ENCODE results near the gene PITPNC1. TPM values are rescaled to one million over a fixed set of nuclear protein-coding genes. Genes with fewer than 3 reads are reported as not detected.
"Not testable (repeated sequence)": the region's sequence is repeated elsewhere in the genome, so short reads cannot be mapped to it uniquely, and the experiment has no call there.

PITPNC1 gene
- total and polyA plus RNA-seq, 2 experiments from 2014 or later: 5.8 to 7.3 TPM

GRCh38 chr17:67492824-67493517 is 115.9 kb downstream of the PITPNC1 start:
- Histone ChIP-seq H3K27me3 (replicated peaks; ENCODE audit: insufficient read depth) (no peaks in the 10 kb centered on the region), H3K4me2 (ENCODE audit: unreplicated experiment) (no peak overlapping the region), H3F3A (ENCODE audit: insufficient read depth) (peaks cover 27% of the 10 kb centered on the region), H3K27ac (no peak overlapping the region), H3K4me1 (ENCODE audit: insufficient read depth) (peaks cover 18% of the 10 kb centered on the region), H3K9me2 (ENCODE audit: insufficient read depth) (no peaks in the 10 kb centered on the region), H3K79me2 (ENCODE audit: insufficient read depth) (peaks cover 73% of the 10 kb centered on the region), H3K36me3 (ENCODE audit: low read depth) (no peaks in the 10 kb centered on the region), H3K9ac (no peak overlapping the region), H3K4me3 (no peak overlapping the region), H2AFZ (no peak overlapping the region), H3K9me3 (ENCODE audit: low read depth) (no peaks in the 10 kb centered on the region), H4K20me1 (ENCODE audit: insufficient read depth) (no peaks in the 10 kb centered on the region)
- no peak for DNase-seq
- WGBS, 2 experiments (ENCODE audit: low coverage in 1 of 2, low lambda C conversion rate in 2 of 2, missing lambda C conversion rate in 2 of 2): 89 to 95% methylated on average over 13 of the region's 13 CpGs
- TF ChIP-seq EZH2phosphoT487 (IDR thresholded peaks at IDR 0.05; ENCODE audit: insufficient read depth, low read depth): no peak
- TF ChIP-seq EZH2 (IDR thresholded peaks at IDR 0.05; ENCODE audit: insufficient read depth, poor library complexity, severe bottlenecking): no peak
- in situ Hi-C loops (cut with MboI): no loop called here

GRCh38 chr17:67493812-67494211 is 116.7 kb downstream of the PITPNC1 start:
- Histone ChIP-seq H3K27ac (no peak overlapping the region), H2AFZ (no peak overlapping the region), H4K20me1 (ENCODE audit: insufficient read depth) (no peaks in the 10 kb centered on the region), H3K79me2 (ENCODE audit: insufficient read depth) (peaks cover 78% of the 10 kb centered on the region), H3K36me3 (ENCODE audit: low read depth) (no peaks in the 10 kb centered on the region), H3K4me2 (ENCODE audit: unreplicated experiment) (no peak overlapping the region), H3K4me1 (ENCODE audit: insufficient read depth) (peaks cover 14% of the 10 kb centered on the region), H3K27me3 (replicated peaks; ENCODE audit: insufficient read depth) (no peaks in the 10 kb centered on the region), H3K9me3 (ENCODE audit: low read depth) (no peaks in the 10 kb centered on the region), H3K9ac (no peak overlapping the region), H3F3A (ENCODE audit: insufficient read depth) (peaks cover 27% of the 10 kb centered on the region), H3K9me2 (ENCODE audit: insufficient read depth) (no peaks in the 10 kb centered on the region), H3K4me3 (no peak overlapping the region)
- DNase-seq: no peak
- TF ChIP-seq EZH2phosphoT487 (IDR thresholded peaks at IDR 0.05; ENCODE audit: insufficient read depth, low read depth) (no peak), EZH2 (IDR thresholded peaks at IDR 0.05; ENCODE audit: insufficient read depth, poor library complexity, severe bottlenecking) (no peak)
- WGBS, 2 experiments (ENCODE audit: low coverage in 1 of 2, low lambda C conversion rate in 2 of 2, missing lambda C conversion rate in 2 of 2): 78 to 79% methylated on average over 4 of the region's 4 CpGs
- in situ Hi-C loops (cut with MboI): no loop called here

DNA sequence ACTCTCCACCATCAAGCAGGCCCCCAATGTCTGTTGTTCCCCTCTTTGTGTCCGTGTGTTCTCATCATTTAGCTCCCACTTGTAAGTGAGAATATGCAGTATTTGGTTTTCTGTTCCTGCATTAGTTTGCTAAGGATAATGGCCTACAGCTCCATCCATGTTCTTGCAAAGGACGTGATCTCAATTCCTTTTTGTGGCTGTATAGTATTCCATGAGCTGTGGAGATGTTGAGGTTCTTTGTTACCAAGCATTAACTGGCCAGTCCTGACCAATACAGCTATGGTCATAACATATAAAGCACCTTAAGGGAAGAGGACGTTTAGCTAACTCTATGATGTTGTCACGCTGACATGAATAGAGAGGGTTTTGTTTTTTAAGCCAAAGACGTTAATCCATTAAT is 118.5 kb downstream of the PITPNC1 start:
- peaks cover 76% of the 10 kb centered on the region for H3K79me2 ChIP-seq (ENCODE audit: insufficient read depth)
- WGBS, 2 experiments (ENCODE audit: low coverage in 1 of 2, low lambda C conversion rate in 2 of 2, missing lambda C conversion rate in 2 of 2): 96% methylated on average over 5 of the region's 5 CpGs
- H2AFZ ChIP-seq; H3K9ac ChIP-seq; H3K27ac ChIP-seq; H3K4me3 ChIP-seq; H3K4me2 ChIP-seq (ENCODE audit: unreplicated experiment); H4K20me1 ChIP-seq (ENCODE audit: insufficient read depth); H3K4me1 ChIP-seq (ENCODE audit: insufficient read depth); in situ Hi-C loops (cut with MboI); DNase-seq; H3K36me3 ChIP-seq (ENCODE audit: low read depth); H3K9me2 ChIP-seq (ENCODE audit: insufficient read depth); H3K27me3 ChIP-seq (replicated peaks; ENCODE audit: insufficient read depth); H3K9me3 ChIP-seq (ENCODE audit: low read depth): not testable (repeated sequence)
- H3F3A ChIP-seq (ENCODE audit: insufficient read depth): peaks cover 11% of the 10 kb centered on the region; the same call in 1 of the 2 replicates

DNA sequence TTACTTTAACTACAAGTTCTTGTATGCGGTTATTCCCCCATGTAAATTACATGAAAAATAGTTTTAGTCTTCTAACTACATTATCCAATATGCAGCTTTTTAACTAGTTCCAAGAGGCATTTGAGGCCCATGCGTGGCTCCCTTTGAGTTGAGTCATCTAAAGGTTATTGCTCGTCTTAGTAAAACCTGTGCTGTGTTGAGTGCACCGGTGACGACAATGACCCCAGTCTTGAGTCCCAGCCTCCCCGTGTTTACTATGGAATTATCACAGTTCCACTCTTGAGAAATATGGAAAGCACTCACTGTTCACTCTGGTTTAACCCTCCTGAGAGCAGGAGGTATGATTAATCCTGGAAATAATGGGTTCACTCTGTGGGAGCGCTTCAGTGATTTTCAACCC is 119.2 kb downstream of the PITPNC1 start:
- Histone ChIP-seq H3K9me2 (ENCODE audit: insufficient read depth) (no peaks in the 10 kb centered on the region), H3K4me2 (ENCODE audit: unreplicated experiment) (no peak overlapping the region), H3K9me3 (ENCODE audit: low read depth) (no peaks in the 10 kb centered on the region), H3K79me2 (ENCODE audit: insufficient read depth) (peaks cover 83% of the 10 kb centered on the region), H2AFZ (no peak overlapping the region), H3K4me3 (no peak overlapping the region), H3K27me3 (replicated peaks; ENCODE audit: insufficient read depth) (no peaks in the 10 kb centered on the region), H3K9ac (no peak overlapping the region), H3K27ac (no peak overlapping the region), H4K20me1 (ENCODE audit: insufficient read depth) (no peaks in the 10 kb centered on the region), H3K4me1 (ENCODE audit: insufficient read depth) (peaks cover 5% of the 10 kb centered on the region; the same call in 1 of the 2 replicates), H3K36me3 (ENCODE audit: low read depth) (no peaks in the 10 kb centered on the region), H3F3A (ENCODE audit: insufficient read depth) (peaks cover 8% of the 10 kb centered on the region; the same call in 1 of the 2 replicates)
- DNase-seq: no peak
- 88 to 89% methylated on average over 7 of the region's 7 CpGs for WGBS, 2 experiments (ENCODE audit: low coverage in 1 of 2, low lambda C conversion rate in 2 of 2, missing lambda C conversion rate in 2 of 2)
- TF ChIP-seq EZH2phosphoT487 (IDR thresholded peaks at IDR 0.05; ENCODE audit: insufficient read depth, low read depth): no peak
- no peak for TF ChIP-seq EZH2 (IDR thresholded peaks at IDR 0.05; ENCODE audit: insufficient read depth, poor library complexity, severe bottlenecking)
- in situ Hi-C loops (cut with MboI): no loop called here

Data from GM23248 (cell line).